RKO (cell line): Measurements from ENCODE around the gene CENPQ.
A peak's percentile ranks its signal among the peaks of the same experiment; 100 is the strongest.
"Not testable (repeated sequence)": the region's sequence is repeated elsewhere in the genome, so short reads cannot be mapped to it uniquely, and the experiment has no call there.

Experiments used
- DNase-seq: peaks from one replicate; pipeline ENCODE4 v3.0.0-alpha.2; 2016; ENCODE audit warnings: low spot score

Gene CENPQ

DNA sequence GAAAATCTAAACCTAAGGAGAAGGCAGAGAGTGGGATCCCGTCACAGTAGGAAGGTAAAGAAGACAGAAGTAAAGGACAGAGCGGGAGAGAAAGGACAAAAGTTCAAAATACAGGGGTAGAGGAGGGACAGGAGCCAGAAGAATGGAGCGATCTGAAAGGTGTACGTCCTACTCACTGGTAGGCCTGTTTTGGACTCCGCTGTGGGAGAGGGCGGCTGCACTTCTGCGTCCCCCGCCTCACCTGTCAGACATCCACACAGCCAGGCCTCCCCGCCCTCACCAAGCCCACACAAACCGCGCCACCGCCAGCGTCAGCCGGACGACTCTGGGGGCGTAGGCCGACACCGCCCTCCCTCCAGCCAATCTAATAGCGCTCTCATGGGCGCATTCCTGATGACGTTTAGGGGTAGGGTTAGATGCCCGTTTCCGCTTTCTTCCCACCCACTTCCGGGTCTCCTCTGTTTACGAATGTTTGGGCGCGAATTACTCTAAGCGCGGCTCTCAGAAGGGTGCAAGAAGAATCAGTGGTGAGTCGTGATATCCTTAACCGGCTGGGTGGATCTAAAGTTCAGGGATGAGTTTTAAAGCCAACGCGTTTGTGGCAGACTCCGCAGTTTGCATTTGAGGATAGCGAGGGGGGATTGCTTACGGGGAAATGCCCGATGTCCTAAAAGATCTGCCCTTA lies at the start of gene CENPQ, which contains the start of gene MMUT:
Gene CENPQ (plus strand): TSS at position 444 of the 685 bp plus-strand sequence. CDS start 6,807 bp downstream, outside the sequence.
Gene MMUT (minus strand): TSS at position 327 of the 685 bp plus-strand sequence. CDS start 3,787 bp downstream, outside the sequence.
- DNase-seq, result peak; percentile 96

DNA sequence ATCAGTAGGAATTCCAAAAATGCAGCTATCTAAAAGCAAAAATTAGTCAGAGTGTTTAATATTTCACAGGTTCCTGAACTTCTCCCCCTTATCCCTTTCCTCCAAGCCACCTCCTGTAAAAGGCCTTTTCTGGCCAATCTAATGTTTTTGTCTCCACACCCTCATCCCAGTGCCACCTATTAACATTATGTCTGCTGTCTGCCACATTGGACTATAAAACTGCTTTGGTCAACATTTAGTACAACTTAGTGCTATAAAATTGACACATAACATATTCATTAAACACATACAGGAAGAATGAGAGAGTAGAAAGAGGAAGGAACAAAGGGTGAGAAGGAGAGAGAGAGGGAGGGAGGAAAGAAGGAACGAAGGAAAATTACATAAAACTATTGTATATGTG lies 47.8 kb upstream of the CENPQ start:
- DNase-seq, result no peak

- DNase-seq, result no peak
These were observed 47.0 kb upstream of the CENPQ start for GRCh38 chr6:49416195-49416594.

- DNase-seq, result peak; percentile 29
These were observed 39.4 kb upstream of the CENPQ start for GRCh38 chr6:49423817-49424216.

DNA sequence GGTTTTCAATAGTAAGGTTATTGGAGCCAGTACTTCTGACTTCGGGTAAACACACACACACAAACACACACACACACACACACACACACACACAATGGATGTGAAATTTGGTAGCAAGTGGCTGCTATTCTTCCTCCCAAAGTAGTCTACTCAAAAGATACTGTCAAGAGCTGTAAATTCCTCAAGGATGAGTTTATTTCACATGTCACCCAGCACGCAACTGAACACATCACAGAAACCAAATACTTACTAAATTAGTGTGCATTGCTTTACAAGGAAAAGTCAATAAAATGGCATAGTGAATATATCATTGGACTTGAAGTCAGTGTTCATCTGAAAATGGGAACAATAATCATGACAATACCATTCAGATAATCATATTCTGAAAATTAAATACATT lies 33.0 kb upstream of the CENPQ start:
- DNase-seq, result peak; percentile 46

DNA sequence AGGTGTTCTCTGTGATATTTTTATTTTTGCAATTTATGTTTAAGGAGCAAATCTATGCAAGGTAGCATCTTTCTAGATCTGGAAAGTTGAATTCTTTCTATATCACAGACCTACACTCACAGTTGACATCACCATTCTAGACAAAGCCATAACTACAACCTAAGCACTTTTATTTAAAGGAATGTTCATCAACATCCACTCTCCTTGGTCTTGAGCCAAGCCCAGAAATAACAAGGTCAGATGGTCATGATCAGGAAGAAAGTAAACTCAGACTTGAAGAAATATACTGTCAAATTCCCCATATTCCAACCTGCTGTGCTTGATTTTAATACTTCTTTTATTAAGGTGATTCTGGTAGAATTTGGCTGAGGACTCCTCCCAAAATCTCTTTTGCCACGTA lies 32.3 kb upstream of the CENPQ start:
- DNase-seq, result no peak

GRCh38 chr6:49453221-49453620 lies 9.9 kb upstream of the CENPQ start:
- DNase-seq, result peak; percentile 47

- no peak for DNase-seq
These were observed 8.1 kb upstream of the CENPQ start for GRCh38 chr6:49454787-49455709.

- peak; percentile 17 for DNase-seq
These were observed 5.4 kb upstream of the CENPQ start for GRCh38 chr6:49457771-49458170.

DNA sequence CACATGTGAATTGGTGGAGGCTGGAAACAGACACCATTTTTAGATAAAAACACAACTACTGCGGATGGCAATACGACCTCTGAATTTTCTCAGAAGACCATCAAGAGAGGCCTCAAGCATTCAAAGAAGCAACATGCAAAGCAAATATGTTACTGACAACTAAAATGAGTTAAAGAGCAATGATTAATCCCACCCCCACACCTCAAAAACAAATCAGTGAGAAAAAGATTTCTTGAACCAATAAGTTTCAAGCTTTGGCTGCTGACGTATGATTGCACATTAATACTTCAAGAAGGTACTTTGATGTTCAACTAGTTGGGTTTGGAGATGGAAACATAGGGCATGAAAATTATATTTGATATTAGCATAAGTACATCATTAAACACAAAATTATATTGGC lies 1.1 kb upstream of the CENPQ start:
- DNase-seq, result peak; percentile 28

DNA sequence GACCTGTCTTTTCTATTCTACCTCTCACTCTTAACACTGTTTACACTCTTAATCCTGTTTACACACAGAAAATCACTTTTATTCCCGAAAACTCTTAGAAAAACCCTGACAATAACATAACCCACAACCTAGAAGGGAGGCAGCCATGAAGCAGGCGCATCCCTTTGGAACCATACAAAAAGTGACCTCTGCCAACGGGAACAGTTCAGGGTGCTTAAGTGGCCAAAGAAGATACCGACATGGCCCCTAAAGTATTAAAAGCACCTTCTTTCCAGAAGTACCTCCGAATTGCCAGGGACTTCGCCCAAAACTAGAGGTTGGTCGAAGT lies 607 bp upstream of the CENPQ start:
- peak; percentile 12 for DNase-seq

GRCh38 chr6:49463612-49463967 lies 420 bp downstream of the CENPQ start:
- no peak for DNase-seq

- DNase-seq, result peak; percentile 3
These were observed 1.5 kb downstream of the CENPQ start for GRCh38 chr6:49464691-49465090.

GRCh38 chr6:49468042-49468441 lies 4.9 kb downstream of the CENPQ start:
- no peak for DNase-seq

- DNase-seq, result not testable (repeated sequence)
These were observed 13.4 kb downstream of the CENPQ start for GRCh38 chr6:49476564-49476963.

- no peak for DNase-seq
These were observed 16.3 kb downstream of the CENPQ start for GRCh38 chr6:49479308-49479970.

- not testable (repeated sequence) for DNase-seq
These were observed 18.7 kb downstream of the CENPQ start for GRCh38 chr6:49481846-49482245.

DNA sequence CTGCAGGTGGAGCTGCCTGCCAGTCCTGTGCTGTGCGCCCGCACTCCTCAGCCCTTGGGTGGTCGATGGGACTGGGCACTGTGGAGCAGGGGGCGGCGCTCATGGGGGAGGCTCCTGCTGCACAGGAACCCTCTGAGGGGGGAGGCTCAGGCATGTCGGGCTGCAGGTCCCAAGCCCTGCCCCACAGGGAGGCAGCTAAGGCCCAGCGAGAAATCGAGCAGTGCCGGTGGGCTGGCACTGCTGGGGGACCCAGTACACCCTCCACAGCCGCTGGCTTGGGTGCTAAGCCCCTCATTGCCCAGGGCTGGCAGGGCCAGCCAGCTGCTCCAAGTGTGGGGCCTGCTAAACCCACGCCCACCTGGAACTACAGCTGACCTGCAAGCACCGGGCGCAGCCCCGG lies 20.2 kb downstream of the CENPQ start:
- DNase-seq, result not testable (repeated sequence)

DNA sequence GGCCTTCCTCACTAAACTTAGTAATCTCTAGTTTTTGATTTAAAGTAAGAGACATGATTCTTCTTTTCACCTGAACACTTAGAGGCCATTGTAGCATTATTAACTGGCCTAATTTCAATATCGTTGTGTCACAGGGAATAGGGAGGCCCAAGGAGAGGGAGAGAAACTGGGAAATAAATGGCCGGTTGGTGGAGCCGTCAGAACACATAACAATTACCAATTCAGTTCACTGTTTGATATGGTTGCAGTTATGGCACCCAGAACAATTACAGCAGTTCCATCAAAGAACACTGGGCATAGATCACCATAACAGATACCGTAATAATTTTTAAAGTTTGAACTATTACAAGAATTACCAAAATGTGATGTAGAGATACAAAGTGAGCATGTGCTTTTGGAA lies 27.5 kb downstream of the CENPQ start:
- DNase-seq, result no peak

DNA sequence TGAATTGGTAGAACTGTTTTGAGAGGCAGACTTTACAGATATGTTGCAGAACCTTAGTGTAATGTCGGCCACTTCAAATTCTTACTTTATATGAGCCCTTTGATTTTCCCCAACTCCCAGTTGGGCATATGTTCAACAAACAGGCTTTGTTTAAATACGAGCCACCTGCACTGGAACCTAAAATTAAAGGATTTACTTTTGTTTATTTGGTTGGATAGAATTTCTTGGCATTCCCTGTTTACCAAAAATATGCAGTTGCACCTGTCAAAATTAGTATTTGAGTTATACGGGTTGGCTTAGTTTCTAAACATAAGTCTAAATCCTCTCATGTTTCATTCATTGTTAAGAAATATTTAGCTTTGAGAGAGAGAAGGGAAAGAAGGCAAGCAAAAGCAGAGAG lies 34.1 kb downstream of the CENPQ start:
- no peak for DNase-seq

GRCh38 chr6:49499126-49499525 lies 36.0 kb downstream of the CENPQ start:
- DNase-seq, result no peak

- no peak for DNase-seq
These were observed 36.5 kb downstream of the CENPQ start, which contains the start of gene GLYATL3 for GRCh38 chr6:49499623-49500022. GLYATL3 (plus strand) TSS chr6:49499923; CDS start chr6:49511991, 12,068 bp downstream.

DNA sequence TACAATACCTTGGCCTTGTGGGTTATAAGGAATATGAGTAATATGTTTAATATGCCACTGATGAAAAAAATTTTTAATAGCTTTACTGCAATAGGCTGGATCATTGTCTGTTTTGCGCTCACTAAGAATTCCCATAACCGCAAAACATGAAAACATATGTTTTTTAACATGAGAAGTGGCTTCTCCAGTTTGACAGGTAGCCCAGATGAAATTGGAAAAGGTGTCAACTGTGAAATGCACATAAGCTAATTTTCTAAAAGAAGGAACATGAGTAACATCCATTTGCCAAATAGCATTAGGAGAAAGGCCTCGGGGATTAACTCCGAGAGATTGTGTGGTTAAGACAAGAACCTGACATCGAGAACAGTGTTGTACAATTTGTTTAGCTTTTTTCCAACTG lies 41.5 kb downstream of the CENPQ start:
- no peak for DNase-seq
